HEK293 (cell line): ENCODE results near the gene THAP2.

Experiments
- BCL11A ChIP-seq: fragments of 450-650 bp; formaldehyde crosslinking; IDR thresholded peaks from 2 replicates; pipeline ENCODE4 v1.5.1; 2016; ENCODE audit warnings: low read depth, missing biosample characterization, missing genetic modification characterization
- CTCF ChIP-seq: fragments of 450-650 bp; formaldehyde crosslinking; IDR thresholded peaks from 2 replicates; pipeline ENCODE4 v1.5.1; 2016; ENCODE audit warnings: missing biosample characterization, missing genetic modification characterization
- GLI4 ChIP-seq: fragments of 450-650 bp; formaldehyde crosslinking; IDR thresholded peaks from 2 replicates; pipeline ENCODE4 v1.5.1; 2016; ENCODE audit warnings: missing biosample characterization, missing genetic modification characterization
- KLF16 ChIP-seq: fragments of 450-650 bp; formaldehyde crosslinking; IDR thresholded peaks from 2 replicates; pipeline ENCODE4 v1.5.1; 2017; ENCODE audit warnings: missing biosample characterization, missing genetic modification characterization
- TRIM28 ChIP-seq: IDR thresholded peaks from 2 replicates; pipeline ENCODE4 v1.6.1; 2011; ENCODE audit warnings: low read length, control low read depth, borderline replicate concordance
- WT1 ChIP-seq: fragments of 450-650 bp; formaldehyde crosslinking; IDR thresholded peaks from 2 replicates; pipeline ENCODE4 v1.5.1; 2016; ENCODE audit warnings: missing biosample characterization, missing genetic modification characterization
- YY2 ChIP-seq: fragments of 450-650 bp; formaldehyde crosslinking; IDR thresholded peaks from 2 replicates; pipeline ENCODE4 v1.5.1; 2016; ENCODE audit warnings: missing biosample characterization, missing genetic modification characterization
- ZNF114 ChIP-seq: fragments of 450-650 bp; formaldehyde crosslinking; IDR thresholded peaks from 2 replicates; pipeline ENCODE4 v1.5.0; 2017; ENCODE audit warnings: missing biosample characterization, missing genetic modification characterization
- ZNF121 ChIP-seq: fragments of 450-650 bp; formaldehyde crosslinking; IDR thresholded peaks from 2 replicates; pipeline ENCODE4 v1.5.1; 2016; ENCODE audit warnings: missing biosample characterization, missing genetic modification characterization
- ZNF24 ChIP-seq: fragments of 450-650 bp; formaldehyde crosslinking; IDR thresholded peaks from 2 replicates; pipeline ENCODE4 v1.5.1; 2016; ENCODE audit warnings: missing biosample characterization, missing genetic modification characterization
- ZNF324 ChIP-seq: fragments of 450-650 bp; formaldehyde crosslinking; IDR thresholded peaks from 2 replicates; pipeline ENCODE4 v1.5.1; 2016; ENCODE audit warnings: missing biosample characterization, missing genetic modification characterization
- ZNF768 ChIP-seq: fragments of 450-650 bp; formaldehyde crosslinking; IDR thresholded peaks from 2 replicates; pipeline ENCODE4 v1.5.1; 2018; ENCODE audit warnings: missing biosample characterization, mild to moderate bottlenecking, missing genetic modification characterization
- ZNF776 ChIP-seq: fragments of 450-650 bp; formaldehyde crosslinking; IDR thresholded peaks from 2 replicates; pipeline ENCODE4 v1.5.0; 2017; ENCODE audit warnings: missing biosample characterization, missing genetic modification characterization, borderline replicate concordance

- TF ChIP-seq CTCF (tag by site-specific recombination) = no peak
- no peak for TF ChIP-seq TRIM28
- TF ChIP-seq YY2 (tag by site-specific recombination) = no peak
- TF ChIP-seq ZNF768 (tag by site-specific recombination) = no peak
- no peak for TF ChIP-seq ZNF24 (tag by site-specific recombination)
- TF ChIP-seq ZNF776 (tag by site-specific recombination) = no peak
- TF ChIP-seq ZNF324 (tag by site-specific recombination) = no peak
- TF ChIP-seq BCL11A = no peak
- no peak for TF ChIP-seq WT1 (tag by site-specific recombination)
- no peak for TF ChIP-seq GLI4
- no peak for TF ChIP-seq KLF16 (tag by site-specific recombination)
- no peak for TF ChIP-seq ZNF121
- TF ChIP-seq ZNF114 (tag by site-specific recombination) = no peak
Observed at GRCh38 chr12:71694099-71694820, 30.2 kb downstream of the THAP2 start.
